H9 (cell line): ENCODE data around the gene NFIX. TPM values are rescaled to one million over a fixed set of nuclear protein-coding genes. Genes with fewer than 3 reads are reported as not detected.

Experiments
- DNase-seq: peaks from one replicate; pipeline ENCODE4 v3.0.0-alpha.2; 2017
- H2AFZ ChIP-seq: one replicate; pipeline ENCODE4 v1.6.1; 2013; ENCODE audit warnings: mild to moderate bottlenecking, low read length, control low read depth, moderate library complexity
- H2AK5ac ChIP-seq: 2 replicates; pipeline ENCODE4 v1.6.1; 2013; ENCODE audit warnings: low read length, control low read depth, mixed read lengths; ENCODE audit not compliant: insufficient read length
- H2BK120ac ChIP-seq: one replicate; pipeline ENCODE4 v1.6.1; 2013; ENCODE audit warnings: low read depth, mild to moderate bottlenecking, low read length, control low read depth, inconsistent platforms; ENCODE audit not compliant: poor library complexity, severe bottlenecking
- H2BK12ac ChIP-seq: 2 replicates; pipeline ENCODE4 v1.6.1; 2013; ENCODE audit warnings: low read length, control low read depth, mixed read lengths, low read depth; ENCODE audit not compliant: insufficient read length
- H2BK15ac ChIP-seq: 2 replicates; pipeline ENCODE4 v1.6.1; 2013; ENCODE audit warnings: low read depth, low read length, control low read depth
- H2BK20ac ChIP-seq: one replicate; pipeline ENCODE4 v1.6.1; 2013; ENCODE audit warnings: low read depth, mild to moderate bottlenecking, low read length, control low read depth, inconsistent platforms; ENCODE audit not compliant: poor library complexity, severe bottlenecking
- H2BK5ac ChIP-seq: 2 replicates; pipeline ENCODE4 v1.6.1; 2013; ENCODE audit warnings: low read length, control low read depth, mixed read lengths; ENCODE audit not compliant: insufficient read length
- H3K14ac ChIP-seq: 2 replicates; pipeline ENCODE4 v1.6.1; 2013; ENCODE audit warnings: low read length, control low read depth; ENCODE audit not compliant: insufficient read depth
- H3K18ac ChIP-seq: 2 replicates; pipeline ENCODE4 v1.6.1; 2013; ENCODE audit warnings: low read depth, mild to moderate bottlenecking, mixed read lengths, low read length, control low read depth; ENCODE audit not compliant: insufficient read length
- H3K23ac ChIP-seq: 2 replicates; pipeline ENCODE4 v1.6.1; 2013; ENCODE audit warnings: low read length, control low read depth, mixed read lengths, low read depth; ENCODE audit not compliant: insufficient read length
- H3K23me2 ChIP-seq: 2 replicates; pipeline ENCODE4 v1.6.1; 2013; ENCODE audit warnings: low read depth, mild to moderate bottlenecking, mixed read lengths, low read length, control low read depth; ENCODE audit not compliant: insufficient read length, poor library complexity, severe bottlenecking
- H3K27ac ChIP-seq: 2 replicates; pipeline ENCODE4 v1.5.1; 2013; ENCODE audit warnings: low read length, control low read depth, mixed read lengths, low read depth; ENCODE audit not compliant: insufficient read length
- H3K27me3 ChIP-seq: 2 replicates; pipeline ENCODE4 v1.6.1; 2013; ENCODE audit warnings: low read length, control low read depth, inconsistent platforms; ENCODE audit not compliant: insufficient read depth
- H3K4ac ChIP-seq: 2 replicates; pipeline ENCODE4 v1.6.1; 2013; ENCODE audit warnings: low read depth, mild to moderate bottlenecking, control low read depth, inconsistent platforms, low read length, moderate library complexity
- H3K4me1 ChIP-seq: 2 replicates; pipeline ENCODE4 v1.6.1; 2013; ENCODE audit warnings: low read length, control low read depth, inconsistent platforms; ENCODE audit not compliant: insufficient read depth
- H3K4me2 ChIP-seq: 2 replicates; pipeline ENCODE4 v1.6.1; 2013; ENCODE audit warnings: low read length, control low read depth, mixed read lengths; ENCODE audit not compliant: insufficient read length, insufficient read depth
- H3K56ac ChIP-seq: 2 replicates; pipeline ENCODE4 v1.6.1; 2013; ENCODE audit warnings: low read depth, mild to moderate bottlenecking, mixed read lengths, low read length, control low read depth; ENCODE audit not compliant: insufficient read length
- H3K79me1 ChIP-seq: 2 replicates; pipeline ENCODE4 v1.6.1; 2013; ENCODE audit warnings: low read depth, mild to moderate bottlenecking, moderate library complexity, low read length, control low read depth, inconsistent platforms; ENCODE audit not compliant: insufficient read depth, poor library complexity, severe bottlenecking
- H3K79me2 ChIP-seq: 2 replicates; pipeline ENCODE4 v1.6.1; 2013; ENCODE audit warnings: low read length, control low read depth, inconsistent platforms; ENCODE audit not compliant: insufficient read depth
- H3K9ac ChIP-seq: 2 replicates; pipeline ENCODE4 v1.6.1; 2013; ENCODE audit warnings: low read length, control low read depth, mixed read lengths; ENCODE audit not compliant: insufficient read length; ENCODE audit errors: extremely low read depth
- H3K9me3 ChIP-seq: one replicate; pipeline ENCODE4 v1.6.1; 2013; ENCODE audit warnings: low read depth, low read length, inconsistent platforms; ENCODE audit not compliant: control insufficient read depth
- H3T11ph ChIP-seq: one replicate; pipeline ENCODE4 v1.6.1; 2013; ENCODE audit warnings: mild to moderate bottlenecking, low read length, control low read depth, inconsistent platforms
- H4K20me1 ChIP-seq: one replicate; pipeline ENCODE4 v1.6.1; 2013; ENCODE audit not compliant: control insufficient read depth, insufficient read length, insufficient read depth
- H4K5ac ChIP-seq: 2 replicates; pipeline ENCODE4 v1.6.1; 2013; ENCODE audit warnings: low read depth, mild to moderate bottlenecking, mixed read lengths, low read length, control low read depth; ENCODE audit not compliant: insufficient read length
- H4K8ac ChIP-seq: replicated peaks from 2 replicates; pipeline ENCODE4 v1.6.1; 2013; ENCODE audit warnings: low read length, control low read depth, mixed read lengths, low read depth; ENCODE audit not compliant: insufficient read length
- H4K91ac ChIP-seq: 2 replicates; pipeline ENCODE4 v1.6.1; 2013; ENCODE audit warnings: low read depth, mild to moderate bottlenecking, moderate library complexity, mixed read lengths, low read length, control low read depth; ENCODE audit not compliant: insufficient read length
- H3K27ac Mint-ChIP-seq, 3 experiments: 2 replicates in 2 of 3; 3 replicates in 1 of 3; pipeline ENCODE4 v1.8.0; 2020 to 2021; ENCODE audit warnings: mixed read lengths in 3 of 3, mild to moderate bottlenecking in 1 of 3, moderate library complexity in 1 of 3
- H3K27me3 Mint-ChIP-seq: 2 replicates; pipeline ENCODE4 v1.8.0; 2021; ENCODE audit warnings: low read depth, mild to moderate bottlenecking, moderate library complexity, mixed read lengths
- H3K36me3 Mint-ChIP-seq, 3 experiments: 2 replicates in 2 of 3; 3 replicates in 1 of 3; pipeline ENCODE4 v1.8.0; 2020 to 2021; ENCODE audit warnings: low read depth in 3 of 3, mixed read lengths in 3 of 3; ENCODE audit not compliant: insufficient read depth in 1 of 3
- H3K4me1 Mint-ChIP-seq, 2 experiments: 2 replicates each; pipeline ENCODE4 v1.8.0; 2020; ENCODE audit warnings: mixed read lengths in 2 of 2
- H3K4me3 Mint-ChIP-seq, 2 experiments: 2 replicates in 1 of 2; 3 replicates in 1 of 2; pipeline ENCODE4 v1.8.0; 2020 to 2021; ENCODE audit warnings: mild to moderate bottlenecking in 2 of 2, mixed read lengths in 2 of 2, moderate library complexity in 1 of 2
- H3K9me3 Mint-ChIP-seq, 2 experiments: 2 replicates in 1 of 2; 3 replicates in 1 of 2; pipeline ENCODE4 v1.8.0; 2020; ENCODE audit warnings: mild to moderate bottlenecking in 2 of 2, mixed read lengths in 2 of 2, moderate library complexity in 1 of 2
- WGBS: extraction: QIAGEN DNeasy Blood & Tissue Kit; methylation state at CpG from one replicate; pipeline ENCODE4 v1.1.7; 2013; ENCODE audit warnings: missing lambda C conversion rate, low lambda C conversion rate, mixed read lengths; ENCODE audit not compliant: insufficient read length; ENCODE audit errors: extremely low coverage; 5-methylcytosine and 5-hydroxymethylcytosine counted together
- total RNA-seq: library from RNA; stranded (reverse); gene quantifications from 2 replicates; pipeline ENCODE4 v1.2.1, GENCODE V29; 2021
- TF ChIP-seq, protein P1 (sequence below): fragments of 200-600 bp; sonication (generic); conservative IDR thresholded peaks from 3 replicates; pipeline ENCODE4 v1.8.0; 2021; ENCODE audit warnings: antibody characterized with exemption, mild to moderate bottlenecking

Gene NFIX
- total RNA-seq, 1 experiment from 2014 or later, result 0.31 TPM

DNA sequence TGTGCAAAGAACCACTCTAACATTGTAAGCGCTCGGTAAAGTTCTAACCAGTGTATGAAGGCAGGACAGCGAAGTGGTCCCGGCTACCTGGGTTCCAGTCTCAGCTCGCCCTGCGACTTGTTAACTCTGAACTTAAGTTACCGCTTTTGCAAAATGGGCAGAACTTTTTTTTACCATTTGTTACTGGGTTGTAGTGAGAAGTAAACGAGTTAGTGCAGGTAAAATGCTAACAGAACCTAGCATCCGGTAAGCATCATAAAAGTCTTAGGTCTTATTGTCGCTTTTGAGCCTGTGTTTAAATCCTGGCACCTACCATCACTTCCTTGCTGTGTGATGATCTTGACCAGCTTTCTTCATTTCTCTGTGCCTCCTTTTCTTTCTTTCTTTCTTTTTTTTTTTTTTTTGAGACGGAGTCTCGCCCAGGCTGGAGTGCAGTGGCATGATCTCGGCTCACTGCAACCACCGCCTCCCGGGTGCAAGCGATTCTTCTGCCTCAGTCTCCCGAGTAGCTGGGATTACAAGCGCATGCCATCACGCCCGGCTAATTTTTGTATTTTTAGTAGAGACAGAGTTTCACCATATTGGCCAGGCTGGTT lies 122.0 kb downstream of the NFIX start:
- Histone ChIP-seq H3K79me2 (peaks cover 44% of the 10 kb centered on the region), H2BK5ac (no peak overlapping the region), H3K9ac (peak overlapping the region; percentile 37), H2AK5ac (no peak overlapping the region), H3K4me2 (peak overlapping the region; percentile 66), H3K4ac (no peak overlapping the region), H3K27ac (no peak overlapping the region), H3K18ac (no peak overlapping the region), H2AFZ (no peak overlapping the region), H2BK12ac (no peak overlapping the region), H2BK120ac (no peak overlapping the region), H3K79me1 (no peaks in the 10 kb centered on the region), H3T11ph (no peak overlapping the region), H4K91ac (no peak overlapping the region), H2BK15ac (no peak overlapping the region), H4K5ac (no peak overlapping the region), H3K4me1 (peaks cover 11% of the 10 kb centered on the region; the same call in 1 of the 2 replicates), H3K14ac (no peak overlapping the region), H2BK20ac (no peak overlapping the region), H3K23me2 (peaks cover 11% of the 10 kb centered on the region), H4K20me1 (no peaks in the 10 kb centered on the region), H3K23ac (no peak overlapping the region), H3K56ac (no peak overlapping the region), H3K9me3 (no peaks in the 10 kb centered on the region), H4K8ac (no peak overlapping the region), H3K27me3 (no peaks in the 10 kb centered on the region)
- DNase-seq, result no peak
- H3K36me3 Mint-ChIP-seq, result peaks cover 9 to 54% (median 48%) of the 10 kb centered on the region in 3 experiments; a peak in 6 of 7 replicates
- WGBS, result no CpG with 5 or more reads among the region's 20 CpGs
- peaks cover 0 to 1% of the 10 kb centered on the region in 2 experiments; a peak in 2 of 5 replicates for H3K9me3 Mint-ChIP-seq
- H3K4me3 Mint-ChIP-seq, result peak overlapping the region; percentile 98 to 100
- TF ChIP-seq, protein P1, sequence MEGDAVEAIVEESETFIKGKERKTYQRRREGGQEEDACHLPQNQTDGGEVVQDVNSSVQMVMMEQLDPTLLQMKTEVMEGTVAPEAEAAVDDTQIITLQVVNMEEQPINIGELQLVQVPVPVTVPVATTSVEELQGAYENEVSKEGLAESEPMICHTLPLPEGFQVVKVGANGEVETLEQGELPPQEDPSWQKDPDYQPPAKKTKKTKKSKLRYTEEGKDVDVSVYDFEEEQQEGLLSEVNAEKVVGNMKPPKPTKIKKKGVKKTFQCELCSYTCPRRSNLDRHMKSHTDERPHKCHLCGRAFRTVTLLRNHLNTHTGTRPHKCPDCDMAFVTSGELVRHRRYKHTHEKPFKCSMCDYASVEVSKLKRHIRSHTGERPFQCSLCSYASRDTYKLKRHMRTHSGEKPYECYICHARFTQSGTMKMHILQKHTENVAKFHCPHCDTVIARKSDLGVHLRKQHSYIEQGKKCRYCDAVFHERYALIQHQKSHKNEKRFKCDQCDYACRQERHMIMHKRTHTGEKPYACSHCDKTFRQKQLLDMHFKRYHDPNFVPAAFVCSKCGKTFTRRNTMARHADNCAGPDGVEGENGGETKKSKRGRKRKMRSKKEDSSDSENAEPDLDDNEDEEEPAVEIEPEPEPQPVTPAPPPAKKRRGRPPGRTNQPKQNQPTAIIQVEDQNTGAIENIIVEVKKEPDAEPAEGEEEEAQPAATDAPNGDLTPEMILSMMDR, result no peak
- no peaks in the 10 kb centered on the region for H3K27me3 Mint-ChIP-seq
- peaks cover 41 to 46% of the 10 kb centered on the region in 2 experiments for H3K4me1 Mint-ChIP-seq
- H3K27ac Mint-ChIP-seq, result peak overlapping the region; percentile 55 to 99 (median 99); a peak in 5 of 7 replicates
